MCF 10A (cell line): ENCODE measurements around the gene CFAP61. TPM values are rescaled to one million over a fixed set of nuclear protein-coding genes. Genes with fewer than 3 reads are reported as not detected.

Experiments
- BruUV-seq: library from RNA; stranded (reverse); fragments of 400-500 nt; replicated peaks from 2 replicates; lab custom pipeline; 2021; lab: Mats Ljungman, UMichigan
- CTCF ChIA-PET: fragments of 300-600 bp; sonication (Branson Sonifier 250); formaldehyde crosslinking; extraction: SDS; loops from one replicate; lab custom pipeline; 2021; ENCODE audit warnings: antibody characterized with exemption, inconsistent platforms; lab: Yijun Ruan, JAX
- POLR2A ChIA-PET: fragments of 300-600, 350-650 bp; sonication (Branson Sonifier 250); formaldehyde crosslinking; extraction: SDS; loops from one replicate; lab custom pipeline; 2020; ENCODE audit warnings: antibody characterized with exemption, inconsistent platforms; lab: Yijun Ruan, JAX
- DNase-seq: peaks from one replicate; pipeline ENCODE4 v3.0.0-alpha.2; 2018; ENCODE audit not compliant: unreplicated experiment
- H3K27ac Mint-ChIP-seq: one replicate; pipeline ENCODE4 v1.8.0; 2022; ENCODE audit warnings: mild to moderate bottlenecking, low read depth, mixed read lengths; ENCODE audit not compliant: unreplicated experiment
- H3K27me3 Mint-ChIP-seq: one replicate; pipeline ENCODE4 v1.8.0; 2022; ENCODE audit warnings: mixed read lengths; ENCODE audit not compliant: insufficient read depth, unreplicated experiment
- H3K36me3 Mint-ChIP-seq: one replicate; pipeline ENCODE4 v1.8.0; 2022; ENCODE audit warnings: mild to moderate bottlenecking, moderate library complexity, mixed read lengths; ENCODE audit not compliant: insufficient read depth, unreplicated experiment
- H3K4me1 Mint-ChIP-seq: one replicate; pipeline ENCODE4 v1.8.0; 2022; ENCODE audit warnings: mixed read lengths; ENCODE audit not compliant: insufficient read depth, unreplicated experiment
- H3K4me3 Mint-ChIP-seq: one replicate; pipeline ENCODE4 v1.8.0; 2022; ENCODE audit warnings: mild to moderate bottlenecking, moderate library complexity, mixed read lengths; ENCODE audit not compliant: unreplicated experiment
- H3K9me3 Mint-ChIP-seq: one replicate; pipeline ENCODE4 v1.8.0; 2022; ENCODE audit warnings: mixed read lengths; ENCODE audit not compliant: unreplicated experiment
- CTCF ChIP-seq: fragments of 200-600 bp; IDR thresholded peaks from one replicate; pipeline ENCODE4 v1.8.0; 2022; ENCODE audit warnings: antibody characterized with exemption, mild to moderate bottlenecking; ENCODE audit not compliant: unreplicated experiment
- intact Hi-C: fragments of 100-400 bp; cut with micrococcal nuclease; formaldehyde crosslinking; loops from 2 replicates; pipeline ENCODE4 v1.14.1; 2022
- total RNA-seq: library from RNA; stranded (reverse); gene quantifications from 2 replicates; pipeline ENCODE4 v1.2.3, GENCODE V29; 2022

Gene CFAP61
- total RNA-seq, 1 experiment from 2014 or later, result 1.5 TPM

DNA sequence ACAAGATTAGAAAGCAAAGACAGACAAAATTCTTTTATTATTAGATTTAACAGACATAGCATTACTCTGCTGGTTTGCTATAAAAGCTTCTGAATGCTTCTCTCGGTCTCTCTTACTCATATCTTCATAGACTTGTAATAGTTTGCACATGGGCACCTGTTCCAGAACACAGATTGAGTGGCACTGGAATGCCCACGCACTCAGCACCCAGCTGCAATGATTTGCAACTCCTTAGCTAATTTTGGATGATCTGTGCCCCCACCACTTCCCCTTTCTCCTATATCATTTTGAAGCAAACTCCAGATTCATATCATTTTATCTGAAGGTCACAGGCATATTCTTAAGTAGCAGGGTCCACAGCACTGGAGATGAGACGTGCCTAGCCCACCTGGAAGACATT, 148.8 kb downstream of the CFAP61 start:
- CTCF ChIA-PET, result interaction anchor here (0.6 to 1.0 kb wide), 3 partner anchors 37 to 1414 kb away, joined by 3 to 4 read pairs (median 3); no protein-coding TSS in a partner anchor
- Mint-ChIP-seq H3K9me3 (no peaks in the 10 kb centered on the region), H3K27ac (no peak overlapping the region), H3K36me3 (no peaks in the 10 kb centered on the region), H3K4me3 (no peak overlapping the region), H3K27me3 (no peaks in the 10 kb centered on the region), H3K4me1 (peaks cover 13% of the 10 kb centered on the region)
- TF ChIP-seq CTCF, result no peak
- no TSS peak for BruUV-seq
- POLR2A ChIA-PET, result interaction anchor here (0.9 kb wide), 1 partner anchor 38 kb away, joined by 3 read pairs; no protein-coding TSS in a partner anchor
- intact Hi-C loops, result no loop called here
- no peak for DNase-seq

- intact Hi-C loops, result no loop called here
- DNase-seq, result no peak
- Mint-ChIP-seq H3K4me1 (peaks cover 15% of the 10 kb centered on the region), H3K27ac (no peak overlapping the region), H3K9me3 (no peaks in the 10 kb centered on the region), H3K4me3 (no peak overlapping the region), H3K36me3 (no peaks in the 10 kb centered on the region), H3K27me3 (no peaks in the 10 kb centered on the region)
- BruUV-seq, result no TSS peak
- TF ChIP-seq CTCF, result no peak
- CTCF ChIA-PET, result interaction anchor here (0.6 to 1.0 kb wide), 2 partner anchors 31 to 1414 kb away, joined by 3 to 4 read pairs; no protein-coding TSS in a partner anchor
- POLR2A ChIA-PET, result interaction anchor here (0.9 kb wide), 1 partner anchor 37 kb away, joined by 3 read pairs; no protein-coding TSS in a partner anchor
Observed at GRCh38 chr20:20201639-20202038, 149.3 kb downstream of the CFAP61 start.

- Mint-ChIP-seq H3K36me3 (no peaks in the 10 kb centered on the region), H3K27me3 (no peaks in the 10 kb centered on the region), H3K4me1 (peaks cover 15% of the 10 kb centered on the region), H3K27ac (no peak overlapping the region), H3K4me3 (no peak overlapping the region), H3K9me3 (no peaks in the 10 kb centered on the region)
- BruUV-seq, result no TSS peak
- no peak for DNase-seq
- ChIA-PET CTCF (interaction anchor here (0.6 kb wide), 1 partner anchor 118 kb away, joined by 3 read pairs; no protein-coding TSS in a partner anchor), POLR2A (no interaction called here)
- no peak for TF ChIP-seq CTCF
- intact Hi-C loops, result no loop called here
Observed at GRCh38 chr20:20202768-20203167, 150.4 kb downstream of the CFAP61 start.

DNA sequence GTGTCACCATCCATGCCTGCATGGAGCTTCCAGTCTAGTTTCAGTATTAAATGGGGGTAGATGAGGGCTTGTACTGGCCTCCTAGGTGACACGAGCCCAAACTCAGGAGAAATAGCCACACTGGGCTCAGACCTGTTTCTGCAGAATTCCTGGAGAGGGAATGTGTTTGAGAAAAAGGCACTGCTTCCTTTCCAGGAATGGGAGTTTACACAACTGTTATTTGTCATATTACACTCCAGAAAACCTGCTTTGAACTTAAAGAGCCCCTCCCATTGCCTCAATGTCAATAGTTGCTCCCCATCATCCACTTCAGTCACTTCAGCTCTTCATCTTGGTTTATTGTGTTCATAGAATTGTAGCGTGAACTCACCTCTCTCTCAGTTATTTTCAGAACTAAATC, 151.5 kb downstream of the CFAP61 start:
- no peak for DNase-seq
- Mint-ChIP-seq H3K27me3 (no peaks in the 10 kb centered on the region), H3K4me1 (peaks cover 15% of the 10 kb centered on the region), H3K27ac (no peak overlapping the region), H3K4me3 (no peak overlapping the region), H3K36me3 (no peaks in the 10 kb centered on the region), H3K9me3 (no peaks in the 10 kb centered on the region)
- intact Hi-C loops, result no loop called here
- no peak for TF ChIP-seq CTCF
- ChIA-PET CTCF (interaction anchor here (0.5 to 1.4 kb wide), 2 partner anchors 19 to 148 kb away, joined by 3 read pairs; no protein-coding TSS in a partner anchor), POLR2A (interaction anchor here (0.7 kb wide), 1 partner anchor 18 kb away, joined by 3 read pairs; no protein-coding TSS in a partner anchor)
- no TSS peak for BruUV-seq
